ENCODE measurements around the gene SLC16A9. TPM values are rescaled to one million over a fixed set of nuclear protein-coding genes. Genes with fewer than 3 reads are reported as not detected.
"Not testable (repeated sequence)": the region's sequence is repeated elsewhere in the genome, so short reads cannot be mapped to it uniquely, and the experiment has no call there.

The SLC16A9 gene
- polyA plus RNA-seq, 1 of the 3 experiments (the other 2 are of a cell fraction): 4.7 TPM

DNA sequence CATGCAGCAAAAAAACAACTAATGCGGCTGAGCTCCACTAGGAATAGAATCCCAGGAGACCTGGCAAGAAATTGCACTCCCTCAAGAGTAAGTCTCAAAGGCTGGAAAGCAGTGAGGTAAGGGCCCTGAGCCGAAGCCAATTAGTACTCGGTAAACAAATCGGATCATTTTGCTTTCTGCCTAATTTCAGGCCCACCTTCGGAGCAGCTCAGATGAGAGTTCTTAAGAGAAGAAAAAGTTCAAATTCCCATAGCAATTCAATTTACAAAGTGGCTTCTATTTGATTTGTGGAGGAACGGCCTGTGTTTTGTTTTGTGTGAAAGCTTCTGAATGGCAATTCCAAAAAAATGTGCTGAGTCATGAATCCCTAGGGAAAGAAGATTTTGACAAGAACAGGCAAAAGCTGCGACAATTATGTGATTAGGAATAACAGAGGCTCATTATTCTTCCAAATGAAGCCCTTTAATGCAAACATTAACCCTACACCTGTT is 60.9 kb downstream of the SLC16A9 start (continued):
- TF ChIP-seq, protein P1, sequence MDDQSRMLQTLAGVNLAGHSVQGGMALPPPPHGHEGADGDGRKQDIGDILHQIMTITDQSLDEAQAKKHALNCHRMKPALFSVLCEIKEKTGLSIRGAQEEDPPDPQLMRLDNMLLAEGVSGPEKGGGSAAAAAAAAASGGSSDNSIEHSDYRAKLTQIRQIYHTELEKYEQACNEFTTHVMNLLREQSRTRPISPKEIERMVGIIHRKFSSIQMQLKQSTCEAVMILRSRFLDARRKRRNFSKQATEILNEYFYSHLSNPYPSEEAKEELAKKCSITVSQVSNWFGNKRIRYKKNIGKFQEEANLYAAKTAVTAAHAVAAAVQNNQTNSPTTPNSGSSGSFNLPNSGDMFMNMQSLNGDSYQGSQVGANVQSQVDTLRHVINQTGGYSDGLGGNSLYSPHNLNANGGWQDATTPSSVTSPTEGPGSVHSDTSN (IDR thresholded peaks at IDR 0.05): no peak
- TF ChIP-seq YY1 (IDR thresholded peaks at IDR 0.05; ENCODE audit: low read depth): no peak
- no peak for TF ChIP-seq GATA2 (CRISPR knock-in tag; IDR thresholded peaks at IDR 0.05)
- no peak for TF ChIP-seq RFX5 (IDR thresholded peaks at IDR 0.05; ENCODE audit: low read length)
- no peak for TF ChIP-seq NRF1 (IDR thresholded peaks at IDR 0.05; ENCODE audit: low read depth, low read length)
- TF ChIP-seq, protein P2, sequence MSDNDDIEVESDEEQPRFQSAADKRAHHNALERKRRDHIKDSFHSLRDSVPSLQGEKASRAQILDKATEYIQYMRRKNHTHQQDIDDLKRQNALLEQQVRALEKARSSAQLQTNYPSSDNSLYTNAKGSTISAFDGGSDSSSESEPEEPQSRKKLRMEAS (IDR thresholded peaks at IDR 0.05; ENCODE audit: low read depth): no peak
- TF ChIP-seq SMC3 (IDR thresholded peaks at IDR 0.05; ENCODE audit: low read depth, low read length): no peak

DNA sequence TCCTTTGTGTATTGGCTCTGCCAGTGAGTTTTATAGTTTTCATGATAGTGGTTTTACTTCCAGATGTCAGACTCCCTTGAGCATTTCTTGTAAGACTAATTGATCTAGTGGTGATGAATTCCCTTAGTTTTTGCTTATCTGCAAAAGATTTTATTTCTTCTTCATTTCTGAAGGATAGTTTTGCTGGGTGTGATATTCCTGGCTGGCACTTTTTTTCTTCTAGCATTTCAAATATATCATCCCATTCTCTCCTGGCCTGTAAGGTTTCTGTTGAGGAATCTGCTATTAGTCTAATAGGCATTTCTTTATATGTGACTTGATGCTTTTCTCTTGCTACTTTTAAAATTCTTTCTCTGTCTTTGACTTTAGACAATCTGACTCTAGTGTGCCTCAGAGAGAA is 64.8 kb downstream of the SLC16A9 start:
- Histone ChIP-seq H3K4me3 (ENCODE audit: low read depth in 2 of 2, low read length in 1 of 2) (no peak overlapping the region), H3K4me1 (ENCODE audit: control insufficient read depth in 1 of 2, insufficient read depth in 2 of 2, low read depth in 1 of 2, low read length in 1 of 2) (0 out of 4 replicates have a peak, but pooled peaks cover 0 to 4% of the 10 kb centered on the region in 2 experiments), H3K9me3 (peaks cover 7% of the 10 kb centered on the region; the same call in 1 of the 2 replicates), H3K4me2 (no peak overlapping the region), H3K27ac (ENCODE audit: low read depth in 2 of 2, low read length in 1 of 2) (no peak overlapping the region), H3K79me2 (ENCODE audit: insufficient read depth) (no peaks in the 10 kb centered on the region), H4K20me1 (ENCODE audit: insufficient read depth) (no peaks in the 10 kb centered on the region), H3K36me3 (replicated peaks in 1 of 2; ENCODE audit: control insufficient read depth in 1 of 2, insufficient read depth in 2 of 2, low read length in 1 of 2) (no peaks in the 10 kb centered on the region), H3K9me2 (no peaks in the 10 kb centered on the region), H2AFZ (ENCODE audit: low read depth) (no peak overlapping the region), H3K27me3 (ENCODE audit: insufficient read depth) (no peaks in the 10 kb centered on the region), H3F3A (replicated peaks; ENCODE audit: insufficient read depth) (no peaks in the 10 kb centered on the region), H3K9ac (no peak overlapping the region)
- no peak for TF ChIP-seq EP300 (IDR thresholded peaks at IDR 0.05; ENCODE audit: borderline replicate concordance in 1 of 2, low read depth in 1 of 2, low read length in 1 of 2)
- TF ChIP-seq CHD2 (IDR thresholded peaks at IDR 0.05; ENCODE audit: low read length, partially characterized antibody): no peak
- TF ChIP-seq SIN3A (IDR thresholded peaks at IDR 0.05; ENCODE audit: borderline replicate concordance, low read depth, low read length): no peak
- no peak for TF ChIP-seq EZH2phosphoT487 (IDR thresholded peaks at IDR 0.05; ENCODE audit: borderline replicate concordance, low read depth)
- no peak for TF ChIP-seq FOXM1 (IDR thresholded peaks at IDR 0.05; ENCODE audit: low read depth)
- TF ChIP-seq SMC3 (IDR thresholded peaks at IDR 0.05; ENCODE audit: low read depth, low read length): no peak
- TF ChIP-seq, protein P3, sequence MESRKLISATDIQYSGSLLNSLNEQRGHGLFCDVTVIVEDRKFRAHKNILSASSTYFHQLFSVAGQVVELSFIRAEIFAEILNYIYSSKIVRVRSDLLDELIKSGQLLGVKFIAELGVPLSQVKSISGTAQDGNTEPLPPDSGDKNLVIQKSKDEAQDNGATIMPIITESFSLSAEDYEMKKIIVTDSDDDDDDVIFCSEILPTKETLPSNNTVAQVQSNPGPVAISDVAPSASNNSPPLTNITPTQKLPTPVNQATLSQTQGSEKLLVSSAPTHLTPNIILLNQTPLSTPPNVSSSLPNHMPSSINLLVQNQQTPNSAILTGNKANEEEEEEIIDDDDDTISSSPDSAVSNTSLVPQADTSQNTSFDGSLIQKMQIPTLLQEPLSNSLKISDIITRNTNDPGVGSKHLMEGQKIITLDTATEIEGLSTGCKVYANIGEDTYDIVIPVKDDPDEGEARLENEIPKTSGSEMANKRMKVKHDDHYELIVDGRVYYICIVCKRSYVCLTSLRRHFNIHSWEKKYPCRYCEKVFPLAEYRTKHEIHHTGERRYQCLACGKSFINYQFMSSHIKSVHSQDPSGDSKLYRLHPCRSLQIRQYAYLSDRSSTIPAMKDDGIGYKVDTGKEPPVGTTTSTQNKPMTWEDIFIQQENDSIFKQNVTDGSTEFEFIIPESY (IDR thresholded peaks at IDR 0.05; ENCODE audit: borderline replicate concordance, low read depth): no peak
- TF ChIP-seq JUND (IDR thresholded peaks at IDR 0.05): no peak
- TF ChIP-seq, protein P4, sequence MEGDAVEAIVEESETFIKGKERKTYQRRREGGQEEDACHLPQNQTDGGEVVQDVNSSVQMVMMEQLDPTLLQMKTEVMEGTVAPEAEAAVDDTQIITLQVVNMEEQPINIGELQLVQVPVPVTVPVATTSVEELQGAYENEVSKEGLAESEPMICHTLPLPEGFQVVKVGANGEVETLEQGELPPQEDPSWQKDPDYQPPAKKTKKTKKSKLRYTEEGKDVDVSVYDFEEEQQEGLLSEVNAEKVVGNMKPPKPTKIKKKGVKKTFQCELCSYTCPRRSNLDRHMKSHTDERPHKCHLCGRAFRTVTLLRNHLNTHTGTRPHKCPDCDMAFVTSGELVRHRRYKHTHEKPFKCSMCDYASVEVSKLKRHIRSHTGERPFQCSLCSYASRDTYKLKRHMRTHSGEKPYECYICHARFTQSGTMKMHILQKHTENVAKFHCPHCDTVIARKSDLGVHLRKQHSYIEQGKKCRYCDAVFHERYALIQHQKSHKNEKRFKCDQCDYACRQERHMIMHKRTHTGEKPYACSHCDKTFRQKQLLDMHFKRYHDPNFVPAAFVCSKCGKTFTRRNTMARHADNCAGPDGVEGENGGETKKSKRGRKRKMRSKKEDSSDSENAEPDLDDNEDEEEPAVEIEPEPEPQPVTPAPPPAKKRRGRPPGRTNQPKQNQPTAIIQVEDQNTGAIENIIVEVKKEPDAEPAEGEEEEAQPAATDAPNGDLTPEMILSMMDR (IDR thresholded peaks at IDR 0.05): no peak
- no peak for TF ChIP-seq RXRA (IDR thresholded peaks at IDR 0.05; ENCODE audit: borderline replicate concordance, low read depth)
- no peak for TF ChIP-seq FOSL2 (IDR thresholded peaks at IDR 0.05; ENCODE audit: borderline replicate concordance, low read depth)
- no peak for DNase-seq
- ChIA-PET POLR2A (no interaction called here), CTCF (no interaction called here)

DNA sequence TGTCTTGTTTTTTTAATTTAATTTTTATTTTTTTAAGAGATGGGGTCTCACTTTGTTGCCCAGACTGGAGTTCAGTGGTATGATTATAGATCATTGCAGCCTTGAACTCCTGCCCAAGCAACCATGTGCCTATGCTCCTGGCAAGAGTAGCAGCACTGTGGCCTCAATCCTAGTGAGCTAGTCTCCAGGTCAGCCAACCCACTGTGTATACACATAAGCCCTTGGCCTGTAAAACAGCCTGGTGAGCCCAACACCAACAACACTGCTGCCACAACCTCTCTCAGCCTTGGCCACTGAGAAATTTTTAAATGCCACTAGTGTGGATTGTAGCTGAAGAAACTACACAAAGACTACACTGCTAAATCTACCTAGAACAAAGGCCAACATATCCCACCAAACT is 68.0 kb downstream of the SLC16A9 start:
- CTCF ChIA-PET: interaction anchor here (2.1 kb wide), 1 partner anchor 16 kb away, joined by 6 read pairs; no protein-coding TSS in a partner anchor

More for the DNA sequence above, 68.0 kb downstream of the SLC16A9 start:
- H3K27ac ChIP-seq (ENCODE audit: low read depth in 2 of 2, low read length in 1 of 2); H4K20me1 ChIP-seq (ENCODE audit: insufficient read depth); H3K79me2 ChIP-seq (ENCODE audit: insufficient read depth); H3K4me3 ChIP-seq (ENCODE audit: low read depth in 2 of 2, low read length in 1 of 2); POLR2A ChIA-PET; H3K27me3 ChIP-seq (ENCODE audit: insufficient read depth); H3K9ac ChIP-seq; H3K4me1 ChIP-seq (ENCODE audit: control insufficient read depth in 1 of 2, insufficient read depth in 2 of 2, low read depth in 1 of 2, low read length in 1 of 2); H2AFZ ChIP-seq (ENCODE audit: low read depth); H3K9me3 ChIP-seq; H3K36me3 ChIP-seq (replicated peaks in 1 of 2; ENCODE audit: control insufficient read depth in 1 of 2, insufficient read depth in 2 of 2, low read length in 1 of 2); DNase-seq; H3K4me2 ChIP-seq; H3F3A ChIP-seq (replicated peaks; ENCODE audit: insufficient read depth); H3K9me2 ChIP-seq: not testable (repeated sequence)
